OCI-LY3 (cell line): ENCODE data around the gene KARS1.

Experiments used
- CTCF ChIP-seq: fragments of 200-600, 300-600 bp; sonication (generic); IDR thresholded peaks from 2 replicates; pipeline ENCODE4 v1.5.1; 2014; ENCODE audit warnings: antibody characterized with exemption, low read length, low read depth
- EZH2phosphoT487 ChIP-seq: fragments of 200-600 bp; shearing (Covaris generic); IDR thresholded peaks from 2 replicates; pipeline ENCODE4 v1.6.1; 2018; ENCODE audit warnings: antibody characterized with exemption, mixed run types, low read depth

DNA sequence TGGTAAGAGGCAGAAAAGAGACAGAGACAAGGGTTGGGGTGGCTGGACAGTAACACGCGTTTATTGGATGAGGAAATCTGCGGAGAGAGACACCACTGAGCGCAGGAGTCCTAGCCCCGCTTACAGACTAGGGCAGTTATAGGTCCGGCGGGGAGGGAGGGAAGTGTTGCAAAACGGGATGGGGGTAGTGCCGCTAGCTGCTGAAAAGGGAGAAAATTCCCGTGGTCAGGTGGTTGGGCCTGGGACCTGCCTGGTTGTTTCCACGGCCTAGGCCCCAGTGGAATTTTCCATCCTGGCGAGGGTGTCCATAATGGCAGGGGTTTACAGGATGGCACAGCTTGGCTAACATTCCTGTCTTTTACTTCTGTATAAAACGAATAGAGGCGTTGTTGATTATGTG lies 34.8 kb upstream of the KARS1 start:
- TF ChIP-seq CTCF (no peak), EZH2phosphoT487 (no peak)
